ENCODE measurements around the gene CCNL1.
A peak's percentile ranks its signal among the peaks of the same experiment; 100 is the strongest.
"Not testable (repeated sequence)": the region's sequence is repeated elsewhere in the genome, so short reads cannot be mapped to it uniquely, and the experiment has no call there.

The CCNL1 gene

DNA sequence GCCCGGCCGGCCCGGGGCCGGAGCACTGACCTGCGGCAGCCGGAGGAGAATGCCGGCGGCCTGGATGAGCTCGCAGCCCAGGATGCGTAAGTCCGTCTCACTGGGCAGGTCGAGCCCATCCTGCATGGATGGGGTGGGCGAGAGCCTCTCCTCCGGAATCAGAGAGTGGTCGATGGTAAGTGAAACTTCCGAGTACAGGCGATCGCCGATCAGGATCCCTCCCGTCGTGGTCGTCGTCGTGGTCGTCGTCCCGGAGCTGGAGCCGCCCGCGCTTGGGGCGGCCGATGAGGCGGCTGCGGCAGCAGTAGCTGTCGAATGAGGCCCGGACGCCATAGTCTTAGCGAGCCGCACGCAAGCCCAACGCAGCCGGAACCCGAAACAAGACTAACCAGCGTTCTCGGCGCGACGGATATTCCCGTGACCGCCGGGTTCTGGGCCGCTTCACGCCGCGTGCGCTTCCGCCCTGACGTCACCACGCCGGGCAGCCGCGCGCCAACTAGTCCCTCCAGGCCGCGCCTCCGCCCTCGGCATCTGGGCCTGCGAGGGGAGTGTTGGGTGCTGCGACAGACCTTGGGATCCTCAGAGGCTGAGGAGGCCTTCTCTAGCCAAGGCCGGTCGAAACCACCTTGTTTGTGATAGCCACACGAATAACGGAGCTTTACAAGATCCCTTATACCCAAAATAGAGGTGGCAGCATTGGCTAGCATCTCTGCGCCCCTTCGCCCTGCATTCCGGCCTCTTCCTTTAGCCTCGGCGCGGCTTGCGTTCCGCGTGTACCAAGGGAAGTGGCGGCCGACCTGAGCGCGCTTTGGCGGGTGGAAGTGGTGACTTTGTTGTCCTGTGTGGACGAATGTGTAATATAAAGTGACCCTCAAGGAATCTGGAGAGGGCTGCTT is at the start of gene CCNL1:
Gene CCNL1 (minus strand): TSS at position 386 of the 896 bp plus-strand sequence. CDS start 53 bp downstream, at position 333.
- DNase-seq: peak; percentile 92

DNA sequence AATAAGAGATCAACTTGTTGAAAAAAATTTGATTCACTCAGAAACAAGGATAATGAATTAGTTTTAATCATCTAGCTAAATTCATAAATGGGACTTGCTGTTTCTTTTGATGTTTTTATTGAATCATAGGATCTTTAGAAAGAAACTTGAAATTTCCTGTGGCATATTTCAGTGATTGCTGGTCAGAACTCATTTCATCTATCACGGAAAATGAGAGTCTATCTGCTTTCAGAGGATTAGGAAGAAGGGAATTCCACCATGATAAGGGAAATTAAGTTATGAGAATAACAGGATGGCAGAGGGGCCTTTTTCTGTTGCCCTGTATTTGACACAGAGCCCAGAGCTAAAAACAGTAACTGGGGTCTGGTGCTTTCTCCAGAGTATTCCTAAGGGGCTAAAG is 44.9 kb upstream of the CCNL1 start:
- DNase-seq: no peak

- no peak for DNase-seq
Observed at GRCh38 chr3:157204431-157204830, 44.5 kb upstream of the CCNL1 start.

DNA sequence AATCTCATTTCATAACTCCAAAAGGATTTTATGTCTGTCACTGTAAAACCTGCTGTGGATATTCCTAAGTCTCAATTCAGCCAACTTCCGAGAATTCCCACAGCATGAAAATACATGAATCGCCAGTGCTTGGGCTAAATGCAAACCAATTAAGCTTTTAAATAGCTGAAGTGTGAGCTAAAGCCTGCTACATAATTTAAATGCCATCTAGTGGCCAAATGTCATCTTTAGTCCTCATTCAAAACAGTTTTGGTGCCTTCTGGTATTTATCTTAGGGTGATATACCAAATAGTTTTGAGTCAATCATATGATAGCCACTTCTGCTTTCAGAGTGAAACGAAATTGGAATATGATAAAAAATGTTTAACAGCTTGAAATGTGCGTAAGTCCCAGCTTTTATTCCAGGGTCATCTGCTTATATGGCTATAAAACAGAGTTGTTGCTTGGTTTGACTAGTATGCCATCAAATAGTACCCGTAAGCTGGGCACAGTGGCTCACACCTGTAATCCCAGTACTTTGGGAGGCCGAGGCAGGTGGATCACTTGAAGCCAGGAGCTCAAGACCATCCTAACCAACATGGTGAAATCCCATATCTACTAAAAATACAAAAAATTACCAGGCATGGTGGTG is 41.8 kb upstream of the CCNL1 start:
- peak; percentile 55 for DNase-seq

GRCh38 chr3:157199841-157200240 is 39.9 kb upstream of the CCNL1 start:
- no peak for DNase-seq

GRCh38 chr3:157195965-157196364 is 36.0 kb upstream of the CCNL1 start:
- no peak for DNase-seq

- DNase-seq: not testable (repeated sequence)
Observed at GRCh38 chr3:157191149-157191548, 31.2 kb upstream of the CCNL1 start.

GRCh38 chr3:157190380-157190872 is 30.5 kb upstream of the CCNL1 start:
- no peak for DNase-seq

GRCh38 chr3:157188391-157188790 is 28.4 kb upstream of the CCNL1 start:
- no peak for DNase-seq

DNA sequence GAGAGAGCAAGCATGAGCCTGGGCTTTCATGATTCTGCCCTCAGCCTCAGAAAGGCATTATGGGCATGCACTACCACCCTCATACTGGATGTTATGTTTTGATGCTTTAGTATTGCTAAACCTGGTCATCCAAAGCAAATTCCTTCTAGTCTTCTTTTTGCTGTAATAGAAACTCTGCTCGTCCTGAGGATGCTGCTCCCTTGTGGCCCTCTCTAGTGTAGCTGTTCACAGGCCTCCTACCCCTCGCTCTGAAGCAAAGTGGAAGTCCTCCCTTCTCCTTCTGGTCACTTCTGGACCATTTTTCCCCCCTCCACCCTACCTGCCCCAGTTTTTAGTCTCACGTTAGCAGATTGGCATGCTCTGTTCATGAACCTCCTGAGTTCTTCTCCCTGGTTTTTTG is 22.9 kb upstream of the CCNL1 start:
- DNase-seq: no peak

DNA sequence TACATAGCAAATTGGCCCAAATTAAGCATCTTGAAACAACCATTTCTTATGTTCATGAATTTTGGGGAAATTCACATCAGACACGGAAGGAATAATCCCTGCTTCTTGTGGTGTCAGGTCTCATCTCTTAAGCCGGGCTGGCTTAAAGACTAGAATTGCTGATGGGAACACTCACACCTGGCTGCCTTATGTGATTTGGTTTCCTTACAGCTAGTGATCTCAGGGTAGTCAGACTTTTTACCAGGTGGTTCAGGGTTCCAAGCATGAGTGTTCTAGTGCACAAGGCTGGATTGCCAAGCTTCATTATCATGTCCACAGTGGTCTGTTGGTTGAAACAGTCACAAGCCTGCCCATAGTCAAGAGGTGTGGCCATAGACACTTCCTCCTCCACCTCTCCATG is 20.3 kb upstream of the CCNL1 start:
- DNase-seq: no peak

DNA sequence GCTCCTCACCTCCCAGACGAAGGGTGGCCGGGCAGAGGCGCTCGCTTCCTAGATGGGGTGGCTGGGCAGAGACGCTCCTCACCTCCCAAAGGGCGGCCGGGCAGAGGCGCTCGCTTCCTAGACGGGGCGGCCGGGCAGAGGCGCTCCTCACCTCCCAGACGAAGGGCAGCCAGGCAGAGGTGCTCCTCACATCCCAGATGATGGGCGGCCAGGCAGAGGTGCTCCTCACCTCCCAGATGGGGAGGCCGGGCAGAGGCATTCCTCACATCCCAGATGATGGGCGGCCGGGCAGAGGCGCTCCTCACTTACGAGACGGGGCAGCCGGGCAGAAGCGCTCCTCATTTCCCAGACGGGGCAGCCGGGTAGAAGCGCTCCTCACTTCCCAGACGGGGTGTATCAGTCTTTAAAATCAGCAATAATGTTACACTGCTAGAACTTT is 19.4 kb upstream of the CCNL1 start:
- DNase-seq: no peak

GRCh38 chr3:157178503-157179364 is 18.8 kb upstream of the CCNL1 start:
- not testable (repeated sequence) for DNase-seq

DNA sequence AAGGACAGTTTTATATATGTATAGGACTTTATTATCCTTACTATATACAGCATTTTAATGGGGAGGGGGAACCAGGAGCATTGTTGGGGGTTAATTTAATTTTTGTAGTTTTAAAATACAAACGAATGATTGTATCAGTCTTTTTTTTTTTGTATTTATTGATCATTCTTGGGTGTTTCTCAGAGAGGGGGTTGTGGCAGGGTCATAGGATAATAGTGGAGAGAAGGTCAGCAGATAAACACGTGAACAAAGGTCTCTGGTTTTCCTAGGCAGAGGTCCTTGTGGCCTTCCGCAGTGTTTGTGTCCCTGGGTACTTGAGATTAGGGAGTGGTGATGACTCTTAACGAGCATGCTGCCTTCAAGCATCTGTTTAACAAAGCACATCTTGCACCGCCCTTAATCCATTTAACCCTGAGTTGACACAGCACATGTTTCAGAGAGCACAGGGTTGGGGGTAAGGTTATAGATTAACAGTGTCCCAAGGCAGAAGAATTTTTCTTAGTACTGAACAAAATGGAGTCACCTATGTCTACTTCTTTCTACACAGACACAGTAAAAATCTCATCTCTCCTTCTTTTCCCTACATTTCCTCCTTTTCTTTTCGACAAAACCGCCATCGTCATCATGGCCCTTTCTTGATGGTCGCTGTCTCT is 18.0 kb upstream of the CCNL1 start:
- DNase-seq: not testable (repeated sequence)

GRCh38 chr3:157176934-157177333 is 17.0 kb upstream of the CCNL1 start:
- DNase-seq: no peak

GRCh38 chr3:157175691-157176507 is 16.0 kb upstream of the CCNL1 start:
- peak; percentile 21 for DNase-seq

GRCh38 chr3:157174649-157175498 is 14.9 kb upstream of the CCNL1 start:
- DNase-seq: peak; percentile 100

GRCh38 chr3:157174290-157174648 is 14.3 kb upstream of the CCNL1 start:
- DNase-seq: peak; percentile 46

DNA sequence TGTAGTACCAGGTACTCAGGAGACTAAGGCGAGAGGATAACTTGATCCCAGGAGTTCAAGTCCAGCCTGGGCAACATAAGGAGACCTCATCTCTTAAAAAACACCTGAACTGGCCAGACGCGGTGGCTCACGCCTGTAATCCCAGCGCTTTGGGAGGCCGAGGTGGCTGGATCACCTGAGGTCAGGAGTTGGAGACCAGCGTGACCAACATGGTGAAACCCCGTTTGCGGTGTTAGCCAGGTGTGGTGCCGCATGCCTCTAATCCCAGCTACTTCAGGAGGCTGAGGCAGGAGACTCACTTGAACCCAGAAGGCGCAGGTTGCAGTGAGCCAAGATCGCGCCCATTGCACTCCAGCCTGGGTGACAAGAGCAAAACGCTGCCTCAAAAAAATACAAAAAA is 13.4 kb upstream of the CCNL1 start:
- not testable (repeated sequence) for DNase-seq

DNA sequence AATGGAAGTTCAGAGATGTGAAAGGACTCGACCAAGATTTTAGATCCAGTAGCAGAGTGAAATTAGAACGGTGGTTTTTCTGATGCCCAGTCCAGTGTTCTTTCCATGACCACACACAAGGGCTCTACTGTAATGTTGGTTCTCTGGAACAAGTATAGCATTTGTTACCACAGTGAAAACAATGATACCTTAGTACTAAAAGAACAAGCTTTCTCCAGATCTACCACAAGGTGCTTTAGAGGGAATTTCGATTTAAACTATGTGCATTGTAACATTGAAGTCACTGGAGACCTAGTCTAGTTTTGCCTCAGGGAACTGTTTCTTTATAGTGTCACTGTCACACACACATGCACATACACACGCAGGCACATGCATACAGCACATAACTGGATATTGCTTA is 12.8 kb upstream of the CCNL1 start:
- no peak for DNase-seq

DNA sequence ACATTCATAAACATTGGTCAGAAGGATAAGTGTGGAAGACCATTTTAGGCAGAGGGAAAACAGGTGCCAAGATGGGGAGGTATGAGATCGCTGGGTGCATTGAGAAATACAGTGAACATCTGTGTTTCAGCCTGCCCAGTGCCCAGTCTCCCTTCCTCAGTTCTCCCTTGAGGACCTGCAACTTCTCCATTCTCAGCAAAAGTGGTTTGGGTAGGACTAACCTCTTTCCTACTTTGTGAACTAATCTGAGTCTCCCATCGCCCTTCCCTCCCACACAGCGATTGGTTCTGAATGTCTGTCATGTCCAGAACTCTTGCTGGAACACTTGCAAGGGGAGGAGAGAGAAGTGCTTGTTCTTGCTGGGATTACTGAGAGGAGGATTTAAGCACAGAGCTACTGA is 10.9 kb upstream of the CCNL1 start:
- peak; percentile 95 for DNase-seq

Measured in MV-4-11 (cell line).